ENCODE results near the gene HTR1D.

- TF ChIP-seq, protein P1, sequence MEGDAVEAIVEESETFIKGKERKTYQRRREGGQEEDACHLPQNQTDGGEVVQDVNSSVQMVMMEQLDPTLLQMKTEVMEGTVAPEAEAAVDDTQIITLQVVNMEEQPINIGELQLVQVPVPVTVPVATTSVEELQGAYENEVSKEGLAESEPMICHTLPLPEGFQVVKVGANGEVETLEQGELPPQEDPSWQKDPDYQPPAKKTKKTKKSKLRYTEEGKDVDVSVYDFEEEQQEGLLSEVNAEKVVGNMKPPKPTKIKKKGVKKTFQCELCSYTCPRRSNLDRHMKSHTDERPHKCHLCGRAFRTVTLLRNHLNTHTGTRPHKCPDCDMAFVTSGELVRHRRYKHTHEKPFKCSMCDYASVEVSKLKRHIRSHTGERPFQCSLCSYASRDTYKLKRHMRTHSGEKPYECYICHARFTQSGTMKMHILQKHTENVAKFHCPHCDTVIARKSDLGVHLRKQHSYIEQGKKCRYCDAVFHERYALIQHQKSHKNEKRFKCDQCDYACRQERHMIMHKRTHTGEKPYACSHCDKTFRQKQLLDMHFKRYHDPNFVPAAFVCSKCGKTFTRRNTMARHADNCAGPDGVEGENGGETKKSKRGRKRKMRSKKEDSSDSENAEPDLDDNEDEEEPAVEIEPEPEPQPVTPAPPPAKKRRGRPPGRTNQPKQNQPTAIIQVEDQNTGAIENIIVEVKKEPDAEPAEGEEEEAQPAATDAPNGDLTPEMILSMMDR (conservative IDR thresholded peaks at IDR 0.05 in 1 of 2, IDR thresholded peaks at IDR 0.05 in 1 of 2; ENCODE audit: extremely low read depth in 1 of 2, insufficient read depth in 1 of 2, low read depth in 1 of 2, low read length in 2 of 2), result no peak
- TF ChIP-seq EZH2 (IDR thresholded peaks at IDR 0.05; ENCODE audit: borderline replicate concordance, low read length), result no peak
Measured at GRCh38 chr1:23214640-23215039, 2.7 kb downstream of the HTR1D start.
